HepG2 (cell line): Measurements from ENCODE around the gene SGSM1. TPM values are rescaled to one million over a fixed set of nuclear protein-coding genes. Genes with fewer than 3 reads are reported as not detected.

ENCODE experiments used
- BCL3 ChIP-seq: sonication (generic); formaldehyde crosslinking; IDR thresholded peaks from 2 replicates; pipeline ENCODE4 v1.5.1; 2020; ENCODE audit warnings: mild to moderate bottlenecking, missing genetic modification reagents, moderate library complexity
- CREB1 ChIP-seq, 2 experiments: fragments of 450-650 bp in 1 of 2; IDR thresholded peaks; 2 replicates each; pipeline ENCODE4 v1.6.1; 2016 to 2017; ENCODE audit warnings: control low read depth in 1 of 2, mild to moderate bottlenecking in 1 of 2, missing compliant biosample characterization in 1 of 2, missing genetic modification characterization in 1 of 2
- DR1 ChIP-seq: sonication (generic); formaldehyde crosslinking; IDR thresholded peaks from 2 replicates; pipeline ENCODE4 v1.8.0; 2021; ENCODE audit warnings: mild to moderate bottlenecking, missing genetic modification reagents, inconsistent platforms
- FOXA1 ChIP-seq, 2 experiments: fragments of 450-650 bp in 1 of 2; sonication (generic) in 1 of 2; formaldehyde crosslinking in 1 of 2; IDR thresholded peaks; 2 replicates each; pipeline versions ENCODE4 v1.4.0 to v1.6.1; 2016 to 2020; ENCODE audit warnings: missing genetic modification reagents in 1 of 2
- FOXC1 ChIP-seq: sonication (generic); formaldehyde crosslinking; IDR thresholded peaks from 2 replicates; pipeline ENCODE4 v1.8.0; 2022; ENCODE audit warnings: mild to moderate bottlenecking, missing genetic modification reagents, borderline replicate concordance
- FUBP1 ChIP-seq: sonication (generic); formaldehyde crosslinking; IDR thresholded peaks from 2 replicates; pipeline ENCODE4 v1.5.1; 2020; ENCODE audit warnings: missing genetic modification reagents, mild to moderate bottlenecking, borderline replicate concordance
- GATAD2A ChIP-seq: IDR thresholded peaks from 2 replicates; pipeline ENCODE4 v1.6.1; 2016
- HINFP ChIP-seq: sonication (generic); formaldehyde crosslinking; IDR thresholded peaks from 2 replicates; pipeline ENCODE4 v1.4.0; 2020; ENCODE audit warnings: low read depth, mild to moderate bottlenecking, missing genetic modification reagents
- IKZF4 ChIP-seq: sonication (generic); formaldehyde crosslinking; IDR thresholded peaks from 2 replicates; pipeline ENCODE4 v1.5.1; 2020; ENCODE audit warnings: borderline replicate concordance, mild to moderate bottlenecking, low read depth, missing genetic modification reagents; ENCODE audit errors: not compliant biosample characterization
- JARID2 ChIP-seq: sonication (generic); formaldehyde crosslinking; IDR thresholded peaks from 2 replicates; pipeline ENCODE4 v1.8.1; 2023; ENCODE audit warnings: missing genetic modification reagents, inconsistent platforms; ENCODE audit not compliant: insufficient replicate concordance
- NONO ChIP-seq, 2 experiments: fragments of 450-650 bp in 1 of 2; sonication (generic) in 1 of 2; formaldehyde crosslinking in 1 of 2; IDR thresholded peaks in 1 of 2; conservative IDR thresholded peaks in 1 of 2; 2 replicates each; pipeline versions ENCODE4 v1.6.1 to v1.8.0; 2017 to 2022; ENCODE audit warnings: mild to moderate bottlenecking in 1 of 2, missing genetic modification reagents in 1 of 2, moderate library complexity in 1 of 2
- POLR2AphosphoS5 ChIP-seq: IDR thresholded peaks from 2 replicates; pipeline ENCODE4 v1.6.1; 2012; ENCODE audit warnings: low read depth, low read length
- SP1 ChIP-seq, 2 experiments: fragments of 450-650 bp in 1 of 2; sonication (generic) in 1 of 2; formaldehyde crosslinking in 1 of 2; IDR thresholded peaks; 2 replicates each; pipeline versions ENCODE4 v1.4.0 to v1.6.1; 2016 to 2020; ENCODE audit warnings: missing genetic modification reagents in 1 of 2
- SPEN ChIP-seq: sonication (generic); formaldehyde crosslinking; IDR thresholded peaks from 2 replicates; pipeline ENCODE4 v1.5.1; 2020; ENCODE audit warnings: low read depth, mild to moderate bottlenecking, missing genetic modification reagents
- TFAP4 ChIP-seq: sonication (generic); IDR thresholded peaks from 2 replicates; pipeline ENCODE4 v1.6.1; 2016; ENCODE audit warnings: low read depth, borderline replicate concordance
- YY1 ChIP-seq: IDR thresholded peaks from 2 replicates; pipeline ENCODE4 v1.6.1; 2011; ENCODE audit warnings: low read length, low read depth, moderate library complexity, mild to moderate bottlenecking; ENCODE audit not compliant: insufficient read depth, insufficient replicate concordance
- ZBTB26 ChIP-seq: IDR thresholded peaks from 2 replicates; pipeline ENCODE4 v1.6.1; 2016; ENCODE audit warnings: missing compliant biosample characterization, missing genetic modification reagents, borderline replicate concordance
- ZNF124 ChIP-seq: sonication (generic); formaldehyde crosslinking; IDR thresholded peaks from 2 replicates; pipeline ENCODE4 v1.4.0; 2020; ENCODE audit warnings: missing genetic modification reagents
- ZNF329 ChIP-seq: sonication (generic); formaldehyde crosslinking; IDR thresholded peaks from 2 replicates; pipeline ENCODE4 v1.9.0; 2021; ENCODE audit warnings: low read depth, mild to moderate bottlenecking, missing genetic modification reagents
- ZNF564 ChIP-seq: sonication (generic); formaldehyde crosslinking; IDR thresholded peaks from 2 replicates; pipeline ENCODE4 v1.8.1; 2023; ENCODE audit warnings: mild to moderate bottlenecking, missing genetic modification reagents
- polyA plus RNA-seq, 8 experiments: library from polyadenylated mRNA; depleted of rRNA in 3 of 8; stranded (reverse) in 7 of 8; unstranded in 1 of 8; fragments of >200 nt; fragmentation: Illumina TruSeq in 4 of 8; extraction: Trizol in 4 of 8; gene quantifications; 2 replicates each; pipeline versions ENCODE4 v1.2.1 to v1.2.3, GENCODE V29; 2011 to 2016; ENCODE audit warnings: low read depth in 4 of 8, missing spikeins in 1 of 8, mixed read lengths in 1 of 8; ENCODE audit not compliant: insufficient read depth in 1 of 8
- total RNA-seq, 5 experiments: library from RNA; depleted of rRNA; stranded (reverse); fragments of >200 nt; fragmentation: Illumina TruSeq; extraction: Trizol; gene quantifications; 2 replicates each; pipeline ENCODE4 v1.2.3, GENCODE V29; 2016; ENCODE audit warnings: low read depth in 1 of 5

The SGSM1 gene
- total and polyA plus RNA-seq, 2 of the 13 experiments (the other 11 are each of a cell fraction or from before 2014, with no cell fraction given) = 0.07 TPM; not detected in 1

GRCh38 chr22:24951942-24952836, 146.2 kb downstream of the SGSM1 start, which contains the start of gene KIAA1671 (continued):
- TF ChIP-seq FUBP1 (CRISPR knock-in tag) = no peak
- no peak for TF ChIP-seq FOXA1 (IDR thresholded peaks at IDR 0.05)
- TF ChIP-seq FOXA1 (CRISPR knock-in tag; IDR thresholded peaks at IDR 0.05) = no peak
- TF ChIP-seq SPEN (CRISPR knock-in tag) = peak; percentile 65; the same call in 1 of the 2 replicates
- peak; percentile 62; the same call in 1 of the 2 replicates for TF ChIP-seq HINFP
- TF ChIP-seq IKZF4 = peak; percentile 77
- TF ChIP-seq TFAP4 = no peak
- peak; percentile 27 for TF ChIP-seq YY1
- no peak for TF ChIP-seq FOXC1 (CRISPR knock-in tag)
- TF ChIP-seq JARID2 (CRISPR knock-in tag) = peak; percentile 55
- no peak; the same call in 1 of the 2 replicates for TF ChIP-seq DR1 (CRISPR knock-in tag)
- TF ChIP-seq ZBTB26 (CRISPR knock-in tag) = no peak
- no peak; the same call in 1 of the 2 replicates for TF ChIP-seq ZNF124
- no peak for TF ChIP-seq CREB1 (IDR thresholded peaks at IDR 0.05)
- TF ChIP-seq CREB1 (CRISPR knock-in tag; IDR thresholded peaks at IDR 0.05) = no peak
- no peak for TF ChIP-seq ZNF329 (CRISPR knock-in tag)
- no peak for TF ChIP-seq NONO (IDR thresholded peaks at IDR 0.05)
- TF ChIP-seq NONO (CRISPR knock-in tag; conservative IDR thresholded peaks at IDR 0.05) = peak; percentile 73; the same call in 1 of the 2 replicates
- peak; percentile 25; the same call in 1 of the 2 replicates for TF ChIP-seq POLR2AphosphoS5
- TF ChIP-seq GATAD2A (CRISPR knock-in tag) = peak; percentile 76
- peak; percentile 100 for TF ChIP-seq ZNF564
- TF ChIP-seq BCL3 (CRISPR knock-in tag) = no peak
- no peak for TF ChIP-seq SP1 (IDR thresholded peaks at IDR 0.05)
- peak; percentile 68 for TF ChIP-seq SP1 (CRISPR knock-in tag; IDR thresholded peaks at IDR 0.05)
